Astrocyte (in vitro differentiated cells and primary cell): ENCODE results near the gene ZNF484. TPM values are rescaled to one million over a fixed set of nuclear protein-coding genes. Genes with fewer than 3 reads are reported as not detected.
"Not testable (repeated sequence)": the region's sequence is repeated elsewhere in the genome, so short reads cannot be mapped to it uniquely, and the experiment has no call there.

ENCODE experiments used
- DNase-seq: peaks from one replicate; pipeline ENCODE4 v3.0.0-alpha.2; 2010; ENCODE audit warnings: low read depth
- FAIRE-seq: peaks from 2 replicates; lab custom pipeline; 2011; peaks lifted over from hg19 to GRCh38; lab: Jason Lieb, UNC
- H2AFZ ChIP-seq: 2 replicates; pipeline ENCODE4 v1.6.0; 2012; ENCODE audit warnings: low read depth, low read length, inconsistent platforms
- H3K27ac ChIP-seq: 2 replicates; pipeline ENCODE4 v1.5.1; 2011; ENCODE audit warnings: low read depth, low read length, inconsistent platforms
- H3K27me3 ChIP-seq: 2 replicates; pipeline ENCODE4 v1.6.0; 2011; ENCODE audit warnings: low read length, inconsistent platforms; ENCODE audit not compliant: insufficient read depth
- H3K36me3 ChIP-seq: 2 replicates; pipeline ENCODE4 v1.5.1; 2011; ENCODE audit warnings: low read length, inconsistent platforms; ENCODE audit not compliant: insufficient read depth
- H3K4me1 ChIP-seq: 2 replicates; pipeline ENCODE4 v1.5.1; 2011; ENCODE audit warnings: low read length, inconsistent platforms; ENCODE audit not compliant: insufficient read depth
- H3K4me2 ChIP-seq: 2 replicates; pipeline ENCODE4 v1.6.0; 2012; ENCODE audit warnings: low read length, inconsistent platforms
- H3K4me3 ChIP-seq: 2 replicates; pipeline ENCODE4 v1.5.1; 2011; ENCODE audit warnings: low read depth, mild to moderate bottlenecking, low read length, inconsistent platforms; ENCODE audit not compliant: insufficient read depth
- H3K79me2 ChIP-seq: 2 replicates; pipeline ENCODE4 v1.6.0; 2012; ENCODE audit warnings: mild to moderate bottlenecking, low read length, inconsistent platforms; ENCODE audit not compliant: insufficient read depth
- H3K9ac ChIP-seq: 2 replicates; pipeline ENCODE4 v1.6.0; 2012; ENCODE audit warnings: mild to moderate bottlenecking, low read length, inconsistent platforms
- H3K9me3 ChIP-seq: 2 replicates; pipeline ENCODE4 v1.5.1; 2012; ENCODE audit warnings: low read depth, mild to moderate bottlenecking, low read length, inconsistent platforms; ENCODE audit not compliant: insufficient read depth
- H4K20me1 ChIP-seq: 2 replicates; pipeline ENCODE4 v1.6.0; 2012; ENCODE audit warnings: low read length, inconsistent platforms; ENCODE audit not compliant: insufficient read depth
- H3K27ac Mint-ChIP-seq: one replicate; pipeline ENCODE4 v1.8.0; 2021; ENCODE audit warnings: mild to moderate bottlenecking, mixed read lengths; ENCODE audit not compliant: unreplicated experiment
- H3K27me3 Mint-ChIP-seq: one replicate; pipeline ENCODE4 v1.8.0; 2021; ENCODE audit warnings: low read depth, mixed read lengths; ENCODE audit not compliant: unreplicated experiment
- H3K36me3 Mint-ChIP-seq: one replicate; pipeline ENCODE4 v1.8.0; 2021; ENCODE audit warnings: low read depth, mixed read lengths; ENCODE audit not compliant: unreplicated experiment
- H3K4me1 Mint-ChIP-seq: one replicate; pipeline ENCODE4 v1.8.0; 2021; ENCODE audit warnings: low read depth, mixed read lengths; ENCODE audit not compliant: unreplicated experiment
- H3K4me3 Mint-ChIP-seq: one replicate; pipeline ENCODE4 v1.8.0; 2021; ENCODE audit warnings: mild to moderate bottlenecking, moderate library complexity, mixed read lengths; ENCODE audit not compliant: unreplicated experiment
- H3K9me3 Mint-ChIP-seq: one replicate; pipeline ENCODE4 v1.8.0; 2021; ENCODE audit warnings: mild to moderate bottlenecking, mixed read lengths; ENCODE audit not compliant: unreplicated experiment
- CTCF ChIP-seq: IDR thresholded peaks from 2 replicates; pipeline ENCODE4 v1.5.1; 2011; ENCODE audit warnings: low read depth, mild to moderate bottlenecking, inconsistent platforms, low read length, moderate library complexity; ENCODE audit not compliant: insufficient read depth
- EZH2 ChIP-seq: IDR thresholded peaks from 2 replicates; pipeline ENCODE4 v1.6.1; 2012; ENCODE audit warnings: mild to moderate bottlenecking, low read length, inconsistent platforms; ENCODE audit not compliant: insufficient read depth
- total RNA-seq: library from RNA; stranded (reverse); gene quantifications from 2 replicates; pipeline ENCODE4 v1.2.1, GENCODE V29; 2021

ZNF484 gene
- total RNA-seq, 1 donor from 2014 or later = 10.6 TPM

GRCh38 chr9:92897323-92897722, 19.5 kb upstream of the ZNF484 start:
- peaks cover 19% of the 10 kb centered on the region for H3K27me3 Mint-ChIP-seq

GRCh38 chr9:92895812-92896436, 18.1 kb upstream of the ZNF484 start:
- no peaks in the 10 kb centered on the region for H3K9me3 Mint-ChIP-seq
- H3K27ac ChIP-seq = no peak overlapping the region
- no peak for TF ChIP-seq CTCF
- no peak for TF ChIP-seq EZH2
- peaks cover 31% of the 10 kb centered on the region for H3K27me3 Mint-ChIP-seq
- H3K36me3 Mint-ChIP-seq = no peaks in the 10 kb centered on the region
- no peaks in the 10 kb centered on the region for H3K79me2 ChIP-seq
- DNase-seq (no peak), FAIRE-seq (no peak)
- no peak overlapping the region for H3K9ac ChIP-seq
- H3K27me3 ChIP-seq = peaks cover 2% of the 10 kb centered on the region
- no peaks in the 10 kb centered on the region for H4K20me1 ChIP-seq
- no peaks in the 10 kb centered on the region for H3K36me3 ChIP-seq
- no peak overlapping the region for H3K4me2 ChIP-seq
- no peak overlapping the region for H3K4me3 ChIP-seq
- no peaks in the 10 kb centered on the region for H3K4me1 Mint-ChIP-seq
- H2AFZ ChIP-seq = no peak overlapping the region
- H3K4me1 ChIP-seq = no peaks in the 10 kb centered on the region
- no peak overlapping the region for H3K27ac Mint-ChIP-seq
- no peaks in the 10 kb centered on the region for H3K9me3 ChIP-seq
- no peak overlapping the region for H3K4me3 Mint-ChIP-seq

More at GRCh38 chr9:92897323-92897722, 19.5 kb upstream of the ZNF484 start:
- Histone ChIP-seq H3K9me3 (no peaks in the 10 kb centered on the region), H4K20me1 (no peaks in the 10 kb centered on the region), H3K4me2 (no peak overlapping the region), H3K36me3 (no peaks in the 10 kb centered on the region), H3K9ac (no peak overlapping the region), H3K4me3 (no peak overlapping the region), H3K27me3 (no peaks in the 10 kb centered on the region), H3K4me1 (no peaks in the 10 kb centered on the region), H3K27ac (no peak overlapping the region), H2AFZ (no peak overlapping the region), H3K79me2 (no peaks in the 10 kb centered on the region)
- no peak overlapping the region for H3K4me3 Mint-ChIP-seq
- TF ChIP-seq CTCF (no peak), EZH2 (no peak)
- H3K4me1 Mint-ChIP-seq = no peaks in the 10 kb centered on the region
- DNase-seq (no peak), FAIRE-seq (no peak)
- H3K36me3 Mint-ChIP-seq = no peaks in the 10 kb centered on the region
- no peak overlapping the region for H3K27ac Mint-ChIP-seq
- no peaks in the 10 kb centered on the region for H3K9me3 Mint-ChIP-seq

GRCh38 chr9:92894711-92895362, 17.0 kb upstream of the ZNF484 start:
- Histone ChIP-seq H3K9ac (no peak overlapping the region), H3K4me3 (no peak overlapping the region), H3K9me3 (no peaks in the 10 kb centered on the region), H4K20me1 (no peaks in the 10 kb centered on the region), H3K27ac (no peak overlapping the region), H3K4me2 (no peak overlapping the region), H3K79me2 (no peaks in the 10 kb centered on the region), H3K4me1 (no peaks in the 10 kb centered on the region), H3K27me3 (peaks cover 2% of the 10 kb centered on the region), H3K36me3 (no peaks in the 10 kb centered on the region), H2AFZ (no peak overlapping the region)
- Mint-ChIP-seq H3K4me3 (no peak overlapping the region), H3K4me1 (no peaks in the 10 kb centered on the region), H3K27me3 (peaks cover 38% of the 10 kb centered on the region), H3K27ac (no peak overlapping the region), H3K36me3 (no peaks in the 10 kb centered on the region), H3K9me3 (no peaks in the 10 kb centered on the region)
- no peak for FAIRE-seq
- TF ChIP-seq EZH2 (no peak), CTCF (no peak)
- no peak for DNase-seq

GRCh38 chr9:92893916-92894610, 16.2 kb upstream of the ZNF484 start:
- not testable (repeated sequence) for H3K27me3 ChIP-seq, FAIRE-seq, H3K4me1 Mint-ChIP-seq, H3K9me3 Mint-ChIP-seq, H3K36me3 Mint-ChIP-seq, H3K9me3 ChIP-seq, H3K9ac ChIP-seq, H4K20me1 ChIP-seq, H3K36me3 ChIP-seq, H3K4me3 ChIP-seq, H3K79me2 ChIP-seq, H2AFZ ChIP-seq, H3K4me2 ChIP-seq, H3K27ac Mint-ChIP-seq, DNase-seq, H3K27ac ChIP-seq, H3K4me1 ChIP-seq, H3K4me3 Mint-ChIP-seq
- peaks cover 44% of the 10 kb centered on the region for H3K27me3 Mint-ChIP-seq
